Muscle layer of colon (tissue), 2 donors: Measurements from ENCODE around the gene PCDH9.

Source experiments
- H3K27ac ChIP-seq: one replicate; pipeline ENCODE4 v1.7.0; 2013; ENCODE audit warnings: low read depth, mild to moderate bottlenecking, low read length, moderate library complexity
- H3K27me3 ChIP-seq, 2 donors: one replicate each; pipeline ENCODE4 v1.7.0; 2013; ENCODE audit warnings: low read length in 2 of 2, mild to moderate bottlenecking in 2 of 2; ENCODE audit not compliant: insufficient read depth in 2 of 2, control insufficient read depth in 1 of 2
- H3K36me3 ChIP-seq: one replicate; pipeline ENCODE4 v1.7.0; 2013; ENCODE audit warnings: mild to moderate bottlenecking, low read length; ENCODE audit not compliant: insufficient read depth
- H3K4me1 ChIP-seq: one replicate; pipeline ENCODE4 v1.7.0; 2013; ENCODE audit warnings: mild to moderate bottlenecking, low read length; ENCODE audit not compliant: insufficient read depth
- H3K4me3 ChIP-seq, 2 donors: one replicate each; pipeline ENCODE4 v1.7.0; 2013; ENCODE audit warnings: low read length in 2 of 2, low read depth in 1 of 2, mild to moderate bottlenecking in 1 of 2, moderate library complexity in 1 of 2
- H3K9ac ChIP-seq: one replicate; pipeline ENCODE4 v1.7.0; 2013; ENCODE audit warnings: low read length
- H3K9me3 ChIP-seq: one replicate; pipeline ENCODE4 v1.7.0; 2013; ENCODE audit warnings: mild to moderate bottlenecking, low read length
- donor health status: abdominal sarcoma.
- donor health status: Adenocarcinoma of cecum.

PCDH9 gene

DNA sequence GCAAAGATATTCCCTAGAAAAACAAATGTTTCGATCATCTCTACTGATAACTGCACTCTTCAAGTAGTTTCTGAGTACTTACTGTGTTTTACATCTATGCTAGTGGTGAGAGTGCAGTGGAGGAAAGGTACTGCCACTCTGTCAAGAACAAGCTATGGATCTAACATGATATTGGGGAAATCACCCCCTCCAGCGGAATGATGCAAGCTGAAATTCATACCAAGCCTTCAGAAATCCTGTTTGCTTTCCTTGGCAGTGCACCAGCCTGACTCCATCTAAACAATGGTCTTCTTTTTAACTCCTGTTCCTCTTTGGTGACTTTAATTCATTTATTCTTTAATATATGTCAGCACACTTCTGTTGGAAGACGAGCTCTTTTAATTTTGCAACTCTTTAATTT lies 238.0 kb downstream of the PCDH9 start:
- H3K36me3 ChIP-seq: no peaks in the 10 kb centered on the region
- H3K27ac ChIP-seq: no peak overlapping the region
- no peaks in the 10 kb centered on the region for H3K27me3 ChIP-seq
- no peak overlapping the region for H3K9ac ChIP-seq
- no peaks in the 10 kb centered on the region for H3K4me1 ChIP-seq
- no peaks in the 10 kb centered on the region for H3K9me3 ChIP-seq
- no peak overlapping the region for H3K4me3 ChIP-seq

DNA sequence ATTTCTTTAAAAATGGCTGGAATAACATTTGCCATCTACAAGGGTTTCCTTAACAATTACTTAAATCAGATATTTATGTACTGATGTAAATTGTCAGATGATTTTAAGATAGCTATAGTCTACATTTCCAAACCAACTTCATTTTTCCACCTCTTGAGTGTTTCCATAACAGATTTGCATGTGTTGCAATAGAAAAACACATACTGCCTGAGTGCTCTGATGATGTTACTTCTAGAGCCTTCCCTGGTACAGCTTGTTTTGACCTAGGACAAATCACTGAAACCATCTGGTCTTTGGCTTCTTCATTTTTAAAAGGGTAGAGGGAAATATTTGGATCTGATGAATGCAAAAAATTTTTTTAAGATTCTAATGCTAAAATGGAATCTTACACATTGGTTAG lies 245.9 kb downstream of the PCDH9 start:
- Histone ChIP-seq H3K4me3 (no peak overlapping the region), H3K36me3 (no peaks in the 10 kb centered on the region), H3K27me3 (no peaks in the 10 kb centered on the region), H3K9ac (no peak overlapping the region), H3K9me3 (no peaks in the 10 kb centered on the region), H3K27ac (no peak overlapping the region), H3K4me1 (no peaks in the 10 kb centered on the region)

DNA sequence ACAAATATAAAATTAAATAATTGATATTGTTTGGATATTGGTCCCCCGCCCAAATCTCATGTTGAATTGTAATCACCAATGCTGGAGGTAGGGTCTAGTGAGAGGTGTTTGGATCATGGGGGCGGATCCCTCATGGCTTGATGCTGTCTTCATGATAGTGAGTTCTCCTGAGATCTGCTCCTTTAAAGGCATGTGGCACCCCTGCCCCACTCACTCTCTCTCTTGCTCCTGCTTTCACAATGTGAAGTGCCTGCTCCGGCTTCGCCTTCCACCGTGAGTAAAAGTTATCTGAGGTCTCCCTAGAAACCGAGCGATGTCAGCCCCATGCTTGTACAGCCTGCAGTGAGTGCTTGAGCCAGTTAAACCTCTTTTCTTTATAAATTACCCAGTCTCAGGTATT lies 248.2 kb downstream of the PCDH9 start:
- Histone ChIP-seq H3K9ac (no peak overlapping the region), H3K36me3 (no peaks in the 10 kb centered on the region), H3K4me3 (no peak overlapping the region), H3K27ac (no peak overlapping the region), H3K27me3 (no peaks in the 10 kb centered on the region), H3K9me3 (no peaks in the 10 kb centered on the region), H3K4me1 (no peaks in the 10 kb centered on the region)

DNA sequence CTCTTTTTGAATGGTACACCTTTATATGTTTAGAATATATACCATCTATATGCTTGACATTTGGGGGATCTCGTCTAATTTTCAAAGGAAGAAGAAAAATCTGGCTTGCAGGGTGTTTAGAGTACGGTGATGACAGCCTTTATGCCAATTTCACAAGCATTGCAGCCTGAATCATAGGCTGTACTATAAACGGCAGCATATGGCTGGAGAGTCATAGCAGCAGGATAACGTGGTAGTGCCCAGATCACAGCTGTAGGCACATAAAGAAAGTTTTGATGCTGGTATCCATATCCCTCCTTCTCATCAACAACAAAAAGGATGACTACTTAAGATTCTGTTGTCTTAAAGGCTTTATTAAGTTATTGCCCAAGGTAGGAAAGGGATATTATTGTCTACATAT lies 253.0 kb downstream of the PCDH9 start:
- Histone ChIP-seq H3K27me3 (no peaks in the 10 kb centered on the region), H3K9me3 (no peaks in the 10 kb centered on the region), H3K4me1 (no peaks in the 10 kb centered on the region), H3K27ac (no peak overlapping the region), H3K4me3 (no peak overlapping the region), H3K36me3 (no peaks in the 10 kb centered on the region), H3K9ac (no peak overlapping the region)

DNA sequence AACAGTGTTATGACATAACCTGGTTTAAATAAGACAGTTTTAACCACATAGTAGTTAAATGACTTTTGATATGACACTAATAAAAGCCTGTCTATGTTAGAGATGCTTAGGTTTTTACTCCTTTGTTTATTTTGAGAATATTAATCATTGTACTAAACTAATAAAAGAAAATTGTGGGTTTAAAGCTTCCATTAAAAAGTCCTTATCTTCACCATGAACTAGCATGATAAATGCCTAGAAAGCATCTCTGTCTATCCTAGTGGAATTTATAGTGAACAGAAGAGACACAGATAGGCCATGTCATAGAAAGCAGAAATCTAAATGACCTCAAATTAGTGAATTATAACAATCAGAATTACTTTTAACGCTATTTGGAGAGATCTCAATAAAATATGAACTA lies 255.2 kb downstream of the PCDH9 start:
- no peaks in the 10 kb centered on the region for H3K4me1 ChIP-seq
- no peak overlapping the region for H3K4me3 ChIP-seq
- H3K27ac ChIP-seq: no peak overlapping the region
- no peaks in the 10 kb centered on the region for H3K36me3 ChIP-seq
- H3K27me3 ChIP-seq: no peaks in the 10 kb centered on the region
- no peaks in the 10 kb centered on the region for H3K9me3 ChIP-seq
- no peak overlapping the region for H3K9ac ChIP-seq

DNA sequence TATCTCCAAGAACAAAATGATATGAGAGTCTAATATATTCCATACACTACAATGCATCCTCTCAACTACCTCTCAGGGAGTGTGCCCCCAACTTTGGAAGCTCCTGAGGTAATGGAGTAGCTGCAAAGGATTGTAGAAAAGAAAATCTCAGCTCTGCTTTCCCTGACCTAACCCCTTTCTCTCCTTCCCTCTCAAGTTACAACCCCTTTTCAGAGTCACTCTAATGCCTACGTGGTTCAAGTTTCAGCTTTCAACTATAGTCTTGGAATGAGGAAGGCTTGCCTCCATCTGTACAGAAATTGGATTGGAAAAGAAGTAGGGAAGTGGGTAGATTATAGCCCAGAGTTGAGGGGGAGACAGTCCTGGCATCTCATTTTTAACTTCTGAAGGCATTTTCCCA lies 256.0 kb downstream of the PCDH9 start:
- H3K9me3 ChIP-seq: no peaks in the 10 kb centered on the region
- no peaks in the 10 kb centered on the region for H3K27me3 ChIP-seq
- no peak overlapping the region for H3K27ac ChIP-seq
- no peak overlapping the region for H3K4me3 ChIP-seq
- H3K4me1 ChIP-seq: no peaks in the 10 kb centered on the region
- H3K36me3 ChIP-seq: no peaks in the 10 kb centered on the region
- H3K9ac ChIP-seq: no peak overlapping the region

DNA sequence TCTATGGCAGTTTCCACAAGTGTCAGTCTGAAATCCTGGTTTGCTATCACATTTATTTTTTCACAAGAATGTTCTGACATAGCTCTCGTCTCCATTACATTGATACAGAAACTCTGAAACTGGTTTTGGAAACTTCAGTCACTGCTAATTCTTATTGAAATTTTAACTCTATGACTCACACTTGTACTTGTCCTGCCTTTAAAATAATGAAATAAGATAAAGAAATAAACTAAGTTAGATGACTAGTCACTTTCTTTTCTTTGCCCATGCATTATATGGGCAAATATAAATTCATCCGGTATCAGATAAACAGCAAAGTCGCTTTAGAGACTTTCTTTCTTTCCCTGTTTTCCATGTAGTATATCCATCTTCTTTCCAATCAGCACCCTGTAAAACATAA lies 257.5 kb downstream of the PCDH9 start:
- H3K9me3 ChIP-seq: no peaks in the 10 kb centered on the region
- no peak overlapping the region for H3K27ac ChIP-seq
- H3K9ac ChIP-seq: no peak overlapping the region
- no peaks in the 10 kb centered on the region for H3K27me3 ChIP-seq
- no peaks in the 10 kb centered on the region for H3K4me1 ChIP-seq
- H3K36me3 ChIP-seq: no peaks in the 10 kb centered on the region
- H3K4me3 ChIP-seq: no peak overlapping the region

DNA sequence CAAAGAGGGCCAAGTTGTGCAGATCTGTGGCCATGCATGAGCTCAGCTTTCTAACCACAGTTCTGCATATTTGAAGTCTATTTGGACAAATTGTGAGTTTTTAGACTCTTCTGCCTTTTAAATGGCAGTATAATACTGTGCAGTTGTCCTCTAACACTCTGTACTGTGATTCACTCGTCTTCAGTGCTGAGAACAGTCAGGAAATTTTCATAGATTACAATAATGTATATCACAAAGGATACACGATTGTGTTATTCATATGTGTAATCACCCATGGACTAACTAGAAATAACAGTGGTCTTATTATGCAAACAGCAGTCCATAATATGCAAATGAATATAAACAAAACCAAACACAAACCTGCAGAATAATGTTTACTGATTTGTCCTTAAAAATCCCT lies 259.1 kb downstream of the PCDH9 start:
- no peaks in the 10 kb centered on the region for H3K4me1 ChIP-seq
- H3K9me3 ChIP-seq: no peaks in the 10 kb centered on the region
- H3K9ac ChIP-seq: no peak overlapping the region
- H3K4me3 ChIP-seq: no peak overlapping the region
- no peaks in the 10 kb centered on the region for H3K27me3 ChIP-seq
- H3K36me3 ChIP-seq: no peaks in the 10 kb centered on the region
- H3K27ac ChIP-seq: no peak overlapping the region

DNA sequence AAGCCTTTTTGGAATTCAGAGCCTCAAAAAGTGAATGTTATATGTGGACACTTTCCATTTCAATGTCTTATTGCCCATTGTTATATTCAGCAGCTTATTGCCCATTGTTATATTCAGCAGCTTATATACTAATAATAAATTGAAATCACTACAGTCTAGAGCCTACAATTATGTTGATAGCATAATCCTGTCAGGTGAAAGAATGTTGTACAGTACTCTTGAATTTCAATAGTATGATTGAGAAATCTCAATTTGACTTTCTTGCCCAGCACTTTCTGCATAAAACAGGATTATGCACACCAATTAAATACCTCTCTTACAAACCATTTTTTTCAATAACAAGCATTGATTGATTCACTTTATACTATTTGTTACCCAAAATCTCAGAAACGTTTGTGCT lies 260.8 kb downstream of the PCDH9 start:
- Histone ChIP-seq H3K4me1 (no peaks in the 10 kb centered on the region), H3K9me3 (no peaks in the 10 kb centered on the region), H3K9ac (no peak overlapping the region), H3K36me3 (no peaks in the 10 kb centered on the region), H3K27me3 (no peaks in the 10 kb centered on the region), H3K4me3 (no peak overlapping the region), H3K27ac (no peak overlapping the region)

DNA sequence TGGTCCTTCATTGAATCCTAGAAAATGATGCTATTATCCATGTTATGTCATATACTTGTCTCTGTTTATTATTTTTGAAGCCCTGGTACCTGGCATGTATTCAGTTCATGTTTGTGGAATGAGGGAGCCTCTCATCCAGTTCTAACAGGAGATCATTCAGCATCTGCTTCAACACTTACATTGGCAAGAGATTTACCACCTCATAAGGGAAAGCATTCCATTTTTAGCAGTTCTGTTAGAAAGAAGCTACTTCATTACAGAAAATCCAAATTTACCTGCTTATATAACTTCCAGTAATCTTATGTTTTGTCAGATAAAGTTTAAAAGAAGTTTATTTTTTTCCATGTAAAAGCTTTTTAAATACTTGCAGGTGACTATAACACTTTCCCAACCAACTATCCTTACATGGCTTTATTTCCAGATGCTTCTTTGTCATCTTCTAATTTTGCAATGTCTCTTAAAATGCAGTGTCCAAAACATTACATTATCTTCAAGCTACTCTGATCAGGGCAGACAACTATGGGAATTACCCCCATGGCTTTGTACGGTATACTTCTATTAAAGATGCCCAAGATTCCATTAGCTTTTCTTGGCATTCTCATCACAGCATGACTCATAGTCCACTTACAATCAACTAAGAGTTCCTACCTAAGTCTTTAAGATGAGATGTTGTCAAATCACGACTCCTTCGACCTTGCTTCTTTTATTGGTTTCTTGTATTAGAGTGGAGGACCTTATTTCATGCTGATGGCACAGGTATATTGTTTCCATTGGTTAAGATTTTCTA lies 262.1 kb downstream of the PCDH9 start:
- Histone ChIP-seq H3K36me3 (no peaks in the 10 kb centered on the region), H3K4me1 (no peaks in the 10 kb centered on the region), H3K27ac (no peak overlapping the region), H3K9ac (no peak overlapping the region), H3K4me3 (no peak overlapping the region), H3K27me3 (no peaks in the 10 kb centered on the region), H3K9me3 (no peaks in the 10 kb centered on the region)

DNA sequence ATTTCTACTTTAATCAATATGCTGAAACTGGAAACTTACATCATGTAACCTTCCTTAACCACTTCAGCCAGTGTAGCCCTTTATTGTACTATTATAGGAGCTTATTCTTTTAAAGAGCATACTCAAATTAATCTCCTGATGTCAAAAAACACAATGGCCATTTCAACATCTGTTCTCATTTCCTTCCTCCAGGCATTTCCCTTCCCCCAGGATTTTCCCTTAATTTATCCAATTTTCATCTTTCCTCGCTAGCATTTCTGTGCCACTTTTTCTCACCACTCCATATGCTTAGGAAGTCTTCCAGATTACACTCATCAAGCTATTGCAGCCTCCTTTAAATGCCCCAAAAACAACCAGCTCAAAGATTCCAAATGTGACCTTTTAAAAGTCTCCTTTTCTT lies 265.0 kb downstream of the PCDH9 start:
- Histone ChIP-seq H3K4me3 (no peak overlapping the region), H3K27me3 (no peaks in the 10 kb centered on the region), H3K9ac (no peak overlapping the region), H3K9me3 (no peaks in the 10 kb centered on the region), H3K4me1 (no peaks in the 10 kb centered on the region), H3K27ac (no peak overlapping the region), H3K36me3 (no peaks in the 10 kb centered on the region)

DNA sequence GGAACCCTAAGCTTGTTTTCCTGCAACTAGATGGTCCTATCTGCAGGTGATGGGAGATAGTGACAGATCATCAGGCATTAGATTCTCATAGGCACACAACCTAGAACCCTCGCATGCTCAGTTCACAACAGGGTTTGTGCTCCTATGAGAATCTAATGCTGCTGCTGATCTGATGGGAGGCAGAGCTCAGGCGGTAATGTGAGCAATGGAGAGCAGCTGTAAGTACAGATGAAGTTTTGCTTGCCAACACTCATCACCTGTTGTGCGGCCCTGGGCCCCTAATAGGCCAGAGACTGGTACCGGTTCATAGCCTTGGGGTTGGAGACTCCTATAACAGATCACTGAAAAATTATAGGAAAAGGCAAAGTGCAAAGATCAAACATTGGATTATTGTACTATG lies 267.2 kb downstream of the PCDH9 start:
- no peaks in the 10 kb centered on the region for H3K36me3 ChIP-seq
- no peaks in the 10 kb centered on the region for H3K27me3 ChIP-seq
- H3K9me3 ChIP-seq: no peaks in the 10 kb centered on the region
- H3K27ac ChIP-seq: no peak overlapping the region
- no peaks in the 10 kb centered on the region for H3K4me1 ChIP-seq
- no peak overlapping the region for H3K9ac ChIP-seq
- no peak overlapping the region for H3K4me3 ChIP-seq
